ENCODE measurements around the gene GPR162. TPM values are rescaled to one million over a fixed set of nuclear protein-coding genes. Genes with fewer than 3 reads are reported as not detected.

The GPR162 gene
- total RNA-seq, 1 experiment from 2014 or later = 2.3 TPM

DNA sequence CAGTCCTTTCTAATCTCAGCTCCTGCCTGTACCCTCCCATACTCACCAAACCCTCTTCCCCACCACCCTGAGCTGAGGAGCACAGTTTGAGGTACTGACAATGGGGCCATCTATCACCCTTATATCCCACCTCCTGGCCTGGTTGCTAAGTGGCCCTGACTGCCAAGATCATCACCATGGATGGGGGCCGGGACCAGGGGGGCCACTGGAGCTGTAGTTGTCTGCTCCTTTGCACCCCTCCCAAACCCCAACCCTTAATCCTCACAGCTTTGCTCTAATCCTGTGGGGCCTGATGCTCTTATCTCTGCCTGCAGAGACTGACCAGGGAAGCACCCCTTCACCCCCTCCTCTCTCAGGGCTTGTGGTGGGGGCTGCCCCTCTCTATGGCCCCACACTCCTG lies 18.7 kb downstream of the GPR162 start:
- intact Hi-C loops (cut with micrococcal nuclease) = no loop called here
- Histone ChIP-seq H3K27ac (ENCODE audit: low read depth, low read length) (no peak overlapping the region), H3K4me3 (replicated peaks in 1 of 2; ENCODE audit: low read depth in 1 of 2, low read length in 2 of 2) (no peak overlapping the region), H3K9ac (ENCODE audit: low read length) (no peak overlapping the region), H2AFZ (ENCODE audit: low read depth, low read length, poor library complexity, severe bottlenecking) (no peak overlapping the region), H3K9me2 (ENCODE audit: insufficient read depth) (no peaks in the 10 kb centered on the region), H3K36me3 (ENCODE audit: control insufficient read depth in 1 of 2, insufficient read depth in 2 of 2, low read length in 2 of 2) (peaks cover 8 to 14% of the 10 kb centered on the region in 2 experiments; a peak in 3 of 4 replicates), H3K9me3 (ENCODE audit: control insufficient read depth in 1 of 2, insufficient read depth in 1 of 2, low read depth in 1 of 2, low read length in 2 of 2) (no peaks in the 10 kb centered on the region), H3K4me2 (ENCODE audit: low read length) (no peak overlapping the region), H3K27me3 (ENCODE audit: insufficient read depth, low read length) (no peaks in the 10 kb centered on the region), H3K4me1 (ENCODE audit: control insufficient read depth in 1 of 2, insufficient read depth in 2 of 2, low read length in 2 of 2) (peaks cover 0 to 8% of the 10 kb centered on the region in 2 experiments; a peak in 2 of 4 replicates), H4K20me1 (ENCODE audit: insufficient read depth) (no peaks in the 10 kb centered on the region), H3K79me2 (ENCODE audit: insufficient read depth, low read length) (no peaks in the 10 kb centered on the region)
- ChIA-PET POLR2A (interaction anchor here (1.4 to 4.4 kb wide), 2 partner anchors 11 kb away, joined by 3 to 19 read pairs; partner anchors contain the start of genes CDCA3 and USP5), RAD21 (ENCODE audit: low non-redundant PET in 1 of 2, low total read pairs in 2 of 2, uncharacterized antibody in 2 of 2, unreplicated experiment in 2 of 2) (no interaction called here), CTCF (no interaction called here)
- TF ChIP-seq FOSL1 (IDR thresholded peaks at IDR 0.05; ENCODE audit: low read depth) (no peak), RAD21 (IDR thresholded peaks at IDR 0.05; ENCODE audit: low read depth) (no peak)
- DNase-seq (ENCODE audit: low read depth, low spot score) (no peak), ATAC-seq (no peak)
- no TSS peak for BruUV-seq (replicated peaks)

DNA sequence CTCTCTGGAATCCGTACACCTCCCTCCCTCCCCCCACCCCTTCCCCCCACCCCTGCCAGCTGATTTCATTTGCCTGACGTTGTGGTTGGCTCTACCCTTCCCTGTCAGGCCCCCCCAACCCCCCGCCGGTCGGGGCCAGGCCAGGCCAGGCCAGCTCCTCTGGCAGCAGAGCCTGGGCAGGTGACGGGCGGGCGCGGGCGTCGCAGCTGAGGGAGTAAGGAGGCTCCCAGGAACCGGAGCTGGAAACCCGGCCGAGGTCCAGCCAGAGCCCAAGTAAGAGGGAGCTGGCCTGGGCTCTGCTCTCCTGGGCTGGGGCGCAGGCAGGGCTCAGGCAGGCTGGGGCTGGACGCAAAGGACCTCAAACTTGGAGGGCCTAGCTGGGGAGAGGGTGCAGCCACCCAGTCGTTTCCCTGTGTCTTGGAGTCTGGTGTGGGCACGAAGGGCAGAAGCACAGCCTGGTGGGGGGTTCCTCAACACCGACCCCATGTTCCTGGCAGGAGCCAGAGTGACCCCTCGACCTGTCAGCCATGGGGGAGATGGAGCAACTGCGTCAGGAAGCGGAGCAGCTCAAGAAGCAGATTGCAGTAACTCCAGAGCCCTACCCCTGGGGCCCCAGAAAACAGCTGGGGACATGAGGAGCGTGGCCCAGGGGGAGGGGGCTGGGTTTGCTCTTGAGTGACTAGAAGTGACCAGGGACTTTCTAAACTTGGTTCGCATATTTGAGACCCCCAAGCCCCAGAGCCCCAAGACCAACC lies 19.3 kb downstream of the GPR162 start, which contains the start of gene GNB3:
Gene GNB3 (plus strand): TSS at position 165 of the 755 bp plus-strand sequence. CDS start 363 bp downstream, at position 528.
- Histone ChIP-seq H3K4me3 (replicated peaks in 1 of 2; ENCODE audit: low read depth in 1 of 2, low read length in 2 of 2) (no peak within 1 kb of the TSS), H3K27ac (ENCODE audit: low read depth, low read length) (no peak within 1 kb of the TSS), H3K9me3 (ENCODE audit: control insufficient read depth in 1 of 2, insufficient read depth in 1 of 2, low read depth in 1 of 2, low read length in 2 of 2) (no peaks in the 10 kb centered on the region), H3K9ac (ENCODE audit: low read length) (no peak within 1 kb of the TSS), H3K9me2 (ENCODE audit: insufficient read depth) (no peaks in the 10 kb centered on the region), H2AFZ (ENCODE audit: low read depth, low read length, poor library complexity, severe bottlenecking) (no peak within 1 kb of the TSS), H3K27me3 (ENCODE audit: insufficient read depth, low read length) (no peaks in the 10 kb centered on the region), H3K4me2 (ENCODE audit: low read length) (no peak within 1 kb of the TSS), H3K79me2 (ENCODE audit: insufficient read depth, low read length) (no peaks in the 10 kb centered on the region), H3K4me1 (ENCODE audit: control insufficient read depth in 1 of 2, insufficient read depth in 2 of 2, low read length in 2 of 2) (peaks cover 0 to 2% of the 10 kb centered on the region in 2 experiments; a peak in 2 of 4 replicates), H3K36me3 (ENCODE audit: control insufficient read depth in 1 of 2, insufficient read depth in 2 of 2, low read length in 2 of 2) (peaks cover 10 to 15% of the 10 kb centered on the region in 2 experiments; a peak in 3 of 4 replicates), H4K20me1 (ENCODE audit: insufficient read depth) (no peaks in the 10 kb centered on the region)
- RAD21 ChIA-PET (ENCODE audit: low non-redundant PET in 1 of 2, low total read pairs in 2 of 2, uncharacterized antibody in 2 of 2, unreplicated experiment in 2 of 2) = no interaction called here
- intact Hi-C loops (cut with micrococcal nuclease) = no loop called here
- DNase-seq (ENCODE audit: low read depth, low spot score) = no peak
- CTCF ChIA-PET = no interaction called here
- ATAC-seq = no peak
- POLR2A ChIA-PET = interaction anchor here (1.4 to 4.4 kb wide), 2 partner anchors 11 kb away, joined by 3 to 19 read pairs; partner anchors contain the start of genes CDCA3 and USP5
- no TSS peak for BruUV-seq (replicated peaks)
- no peak for TF ChIP-seq SP1 (IDR thresholded peaks at IDR 0.05; ENCODE audit: low read depth)
- no peak for TF ChIP-seq ZFX (IDR thresholded peaks at IDR 0.05)
- no peak for TF ChIP-seq CEBPB (IDR thresholded peaks at IDR 0.05; ENCODE audit: low read depth)
- TF ChIP-seq, protein P1, sequence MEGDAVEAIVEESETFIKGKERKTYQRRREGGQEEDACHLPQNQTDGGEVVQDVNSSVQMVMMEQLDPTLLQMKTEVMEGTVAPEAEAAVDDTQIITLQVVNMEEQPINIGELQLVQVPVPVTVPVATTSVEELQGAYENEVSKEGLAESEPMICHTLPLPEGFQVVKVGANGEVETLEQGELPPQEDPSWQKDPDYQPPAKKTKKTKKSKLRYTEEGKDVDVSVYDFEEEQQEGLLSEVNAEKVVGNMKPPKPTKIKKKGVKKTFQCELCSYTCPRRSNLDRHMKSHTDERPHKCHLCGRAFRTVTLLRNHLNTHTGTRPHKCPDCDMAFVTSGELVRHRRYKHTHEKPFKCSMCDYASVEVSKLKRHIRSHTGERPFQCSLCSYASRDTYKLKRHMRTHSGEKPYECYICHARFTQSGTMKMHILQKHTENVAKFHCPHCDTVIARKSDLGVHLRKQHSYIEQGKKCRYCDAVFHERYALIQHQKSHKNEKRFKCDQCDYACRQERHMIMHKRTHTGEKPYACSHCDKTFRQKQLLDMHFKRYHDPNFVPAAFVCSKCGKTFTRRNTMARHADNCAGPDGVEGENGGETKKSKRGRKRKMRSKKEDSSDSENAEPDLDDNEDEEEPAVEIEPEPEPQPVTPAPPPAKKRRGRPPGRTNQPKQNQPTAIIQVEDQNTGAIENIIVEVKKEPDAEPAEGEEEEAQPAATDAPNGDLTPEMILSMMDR (IDR thresholded peaks at IDR 0.05 in 2 of 3, conservative IDR thresholded peaks at IDR 0.05 in 1 of 3; ENCODE audit: borderline replicate concordance in 1 of 3, insufficient read depth in 1 of 3, low read depth in 2 of 3, low read length in 2 of 3) = no peak
- no peak for TF ChIP-seq ZNF274 (IDR thresholded peaks at IDR 0.05; ENCODE audit: low read depth, low read length)
- no peak for TF ChIP-seq YY1 (IDR thresholded peaks at IDR 0.05; ENCODE audit: extremely low read depth, insufficient replicate concordance, low read depth, low read length)
- TF ChIP-seq POLR2AphosphoS5 (IDR thresholded peaks at IDR 0.05; ENCODE audit: low read depth, low read length) = no peak
- TF ChIP-seq ELF1 (IDR thresholded peaks at IDR 0.05; ENCODE audit: borderline replicate concordance, low read depth) = no peak
- TF ChIP-seq, protein P2, sequence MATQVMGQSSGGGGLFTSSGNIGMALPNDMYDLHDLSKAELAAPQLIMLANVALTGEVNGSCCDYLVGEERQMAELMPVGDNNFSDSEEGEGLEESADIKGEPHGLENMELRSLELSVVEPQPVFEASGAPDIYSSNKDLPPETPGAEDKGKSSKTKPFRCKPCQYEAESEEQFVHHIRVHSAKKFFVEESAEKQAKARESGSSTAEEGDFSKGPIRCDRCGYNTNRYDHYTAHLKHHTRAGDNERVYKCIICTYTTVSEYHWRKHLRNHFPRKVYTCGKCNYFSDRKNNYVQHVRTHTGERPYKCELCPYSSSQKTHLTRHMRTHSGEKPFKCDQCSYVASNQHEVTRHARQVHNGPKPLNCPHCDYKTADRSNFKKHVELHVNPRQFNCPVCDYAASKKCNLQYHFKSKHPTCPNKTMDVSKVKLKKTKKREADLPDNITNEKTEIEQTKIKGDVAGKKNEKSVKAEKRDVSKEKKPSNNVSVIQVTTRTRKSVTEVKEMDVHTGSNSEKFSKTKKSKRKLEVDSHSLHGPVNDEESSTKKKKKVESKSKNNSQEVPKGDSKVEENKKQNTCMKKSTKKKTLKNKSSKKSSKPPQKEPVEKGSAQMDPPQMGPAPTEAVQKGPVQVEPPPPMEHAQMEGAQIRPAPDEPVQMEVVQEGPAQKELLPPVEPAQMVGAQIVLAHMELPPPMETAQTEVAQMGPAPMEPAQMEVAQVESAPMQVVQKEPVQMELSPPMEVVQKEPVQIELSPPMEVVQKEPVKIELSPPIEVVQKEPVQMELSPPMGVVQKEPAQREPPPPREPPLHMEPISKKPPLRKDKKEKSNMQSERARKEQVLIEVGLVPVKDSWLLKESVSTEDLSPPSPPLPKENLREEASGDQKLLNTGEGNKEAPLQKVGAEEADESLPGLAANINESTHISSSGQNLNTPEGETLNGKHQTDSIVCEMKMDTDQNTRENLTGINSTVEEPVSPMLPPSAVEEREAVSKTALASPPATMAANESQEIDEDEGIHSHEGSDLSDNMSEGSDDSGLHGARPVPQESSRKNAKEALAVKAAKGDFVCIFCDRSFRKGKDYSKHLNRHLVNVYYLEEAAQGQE (IDR thresholded peaks at IDR 0.05; ENCODE audit: low read depth) = no peak
- TF ChIP-seq, protein P3, sequence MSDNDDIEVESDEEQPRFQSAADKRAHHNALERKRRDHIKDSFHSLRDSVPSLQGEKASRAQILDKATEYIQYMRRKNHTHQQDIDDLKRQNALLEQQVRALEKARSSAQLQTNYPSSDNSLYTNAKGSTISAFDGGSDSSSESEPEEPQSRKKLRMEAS (IDR thresholded peaks at IDR 0.05) = no peak
- TF ChIP-seq EZH2 (IDR thresholded peaks at IDR 0.05) = no peak
- TF ChIP-seq CBX3 (IDR thresholded peaks at IDR 0.05; ENCODE audit: low read depth) = no peak

All from HCT116 (cell line).